AG10803 (cell line): ENCODE data around the gene GALNT10.

Source experiments
- DNase-seq: peaks from one replicate; pipeline ENCODE4 v3.0.0; 2010; ENCODE audit warnings: low read depth
- H3K4me3 ChIP-seq: 2 replicates; pipeline ENCODE4 v1.5.1; 2011; ENCODE audit warnings: mild to moderate bottlenecking, low read length, control low read depth
- TF ChIP-seq, protein P1 (sequence below): conservative IDR thresholded peaks from 2 replicates; pipeline ENCODE4 v1.5.1; 2011; ENCODE audit warnings: mild to moderate bottlenecking, low read length, control low read depth, inconsistent platforms

GALNT10 gene

GRCh38 chr5:154293219-154293618, 102.7 kb downstream of the GALNT10 start:
- TF ChIP-seq, protein P1, sequence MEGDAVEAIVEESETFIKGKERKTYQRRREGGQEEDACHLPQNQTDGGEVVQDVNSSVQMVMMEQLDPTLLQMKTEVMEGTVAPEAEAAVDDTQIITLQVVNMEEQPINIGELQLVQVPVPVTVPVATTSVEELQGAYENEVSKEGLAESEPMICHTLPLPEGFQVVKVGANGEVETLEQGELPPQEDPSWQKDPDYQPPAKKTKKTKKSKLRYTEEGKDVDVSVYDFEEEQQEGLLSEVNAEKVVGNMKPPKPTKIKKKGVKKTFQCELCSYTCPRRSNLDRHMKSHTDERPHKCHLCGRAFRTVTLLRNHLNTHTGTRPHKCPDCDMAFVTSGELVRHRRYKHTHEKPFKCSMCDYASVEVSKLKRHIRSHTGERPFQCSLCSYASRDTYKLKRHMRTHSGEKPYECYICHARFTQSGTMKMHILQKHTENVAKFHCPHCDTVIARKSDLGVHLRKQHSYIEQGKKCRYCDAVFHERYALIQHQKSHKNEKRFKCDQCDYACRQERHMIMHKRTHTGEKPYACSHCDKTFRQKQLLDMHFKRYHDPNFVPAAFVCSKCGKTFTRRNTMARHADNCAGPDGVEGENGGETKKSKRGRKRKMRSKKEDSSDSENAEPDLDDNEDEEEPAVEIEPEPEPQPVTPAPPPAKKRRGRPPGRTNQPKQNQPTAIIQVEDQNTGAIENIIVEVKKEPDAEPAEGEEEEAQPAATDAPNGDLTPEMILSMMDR = no peak

GRCh38 chr5:154295551-154295950, 105.0 kb downstream of the GALNT10 start:
- no peak overlapping the region for H3K4me3 ChIP-seq
- DNase-seq = no peak
- TF ChIP-seq, protein P1 = no peak

More at GRCh38 chr5:154293219-154293618, 102.7 kb downstream of the GALNT10 start:
- DNase-seq = no peak
- no peak overlapping the region for H3K4me3 ChIP-seq

- no peak for DNase-seq
- TF ChIP-seq, protein P1 = no peak
- no peak overlapping the region for H3K4me3 ChIP-seq
Measured at GRCh38 chr5:154296525-154297159, 106.1 kb downstream of the GALNT10 start.

DNA sequence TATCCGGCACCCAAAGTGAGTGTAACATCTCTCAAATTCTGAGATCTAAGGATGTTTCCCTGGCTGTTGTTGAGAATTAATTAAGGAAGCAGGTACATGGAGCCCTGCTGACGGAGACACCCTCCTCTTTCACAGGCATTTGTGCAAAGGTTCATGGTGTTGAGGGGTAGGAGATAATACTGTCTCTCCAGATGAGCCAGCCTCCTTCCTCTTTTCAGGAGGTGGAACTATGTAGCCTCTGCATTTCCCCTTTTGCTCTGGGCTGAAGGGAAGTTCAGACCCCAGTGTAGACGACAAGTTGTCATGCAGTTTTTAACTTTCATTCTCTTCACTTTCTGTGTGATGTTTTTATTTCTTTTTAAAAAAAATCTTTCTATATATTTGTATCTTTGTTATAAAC, 107.5 kb downstream of the GALNT10 start:
- no peak overlapping the region for H3K4me3 ChIP-seq
- DNase-seq = no peak
- TF ChIP-seq, protein P1 = no peak

GRCh38 chr5:154300207-154300883, 109.8 kb downstream of the GALNT10 start:
- H3K4me3 ChIP-seq = no peak overlapping the region
- TF ChIP-seq, protein P1 = no peak
- no peak for DNase-seq

DNA sequence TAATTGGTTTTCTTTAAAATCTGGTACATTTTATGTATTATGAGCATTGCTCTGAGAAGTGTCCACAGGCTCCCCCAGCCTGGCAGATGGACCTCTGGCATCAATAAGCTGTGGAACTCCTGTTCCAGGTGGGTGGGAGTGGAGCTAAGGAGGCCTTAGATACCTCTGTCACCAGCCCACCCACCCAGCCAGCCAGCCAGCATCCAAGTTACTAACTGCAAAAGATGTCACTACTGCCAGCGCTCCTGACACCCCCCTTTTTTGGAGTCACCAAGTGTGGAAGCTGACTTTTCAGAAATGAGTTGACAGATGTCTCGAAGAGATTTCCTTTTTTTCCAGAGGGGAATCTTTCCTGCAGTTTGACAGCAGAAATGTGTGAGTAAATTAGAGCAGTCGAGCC, 111.2 kb downstream of the GALNT10 start:
- no peak for DNase-seq

DNA sequence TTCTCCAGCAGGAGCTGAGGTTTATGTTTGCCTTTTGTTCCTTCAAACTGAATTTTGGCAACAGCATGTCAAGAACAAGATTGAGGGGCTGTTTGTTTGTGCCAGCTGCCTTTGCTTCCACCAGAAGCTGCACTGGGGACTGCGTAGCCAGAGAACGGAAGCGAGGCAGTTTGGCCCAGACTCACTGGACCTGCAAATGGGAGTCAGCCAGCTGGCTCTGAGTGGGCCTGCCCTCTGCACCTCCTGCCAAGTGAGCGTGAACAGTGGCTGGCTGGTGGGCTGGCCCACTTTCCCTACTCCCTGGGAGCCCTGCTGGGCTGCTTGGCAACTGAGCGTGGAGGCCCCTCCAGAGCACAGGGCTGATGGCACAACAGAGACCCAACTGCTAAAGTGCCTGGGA, 111.6 kb downstream of the GALNT10 start:
- no peak for DNase-seq
- no peak overlapping the region for H3K4me3 ChIP-seq
- TF ChIP-seq, protein P1 = no peak

More for the DNA sequence above, 111.2 kb downstream of the GALNT10 start:
- H3K4me3 ChIP-seq = no peak overlapping the region
- TF ChIP-seq, protein P1 = no peak
